ENCODE measurements around the gene HOXC9.
A peak's percentile ranks its signal among the peaks of the same experiment; 100 is the strongest.

HOXC9 gene

DNA sequence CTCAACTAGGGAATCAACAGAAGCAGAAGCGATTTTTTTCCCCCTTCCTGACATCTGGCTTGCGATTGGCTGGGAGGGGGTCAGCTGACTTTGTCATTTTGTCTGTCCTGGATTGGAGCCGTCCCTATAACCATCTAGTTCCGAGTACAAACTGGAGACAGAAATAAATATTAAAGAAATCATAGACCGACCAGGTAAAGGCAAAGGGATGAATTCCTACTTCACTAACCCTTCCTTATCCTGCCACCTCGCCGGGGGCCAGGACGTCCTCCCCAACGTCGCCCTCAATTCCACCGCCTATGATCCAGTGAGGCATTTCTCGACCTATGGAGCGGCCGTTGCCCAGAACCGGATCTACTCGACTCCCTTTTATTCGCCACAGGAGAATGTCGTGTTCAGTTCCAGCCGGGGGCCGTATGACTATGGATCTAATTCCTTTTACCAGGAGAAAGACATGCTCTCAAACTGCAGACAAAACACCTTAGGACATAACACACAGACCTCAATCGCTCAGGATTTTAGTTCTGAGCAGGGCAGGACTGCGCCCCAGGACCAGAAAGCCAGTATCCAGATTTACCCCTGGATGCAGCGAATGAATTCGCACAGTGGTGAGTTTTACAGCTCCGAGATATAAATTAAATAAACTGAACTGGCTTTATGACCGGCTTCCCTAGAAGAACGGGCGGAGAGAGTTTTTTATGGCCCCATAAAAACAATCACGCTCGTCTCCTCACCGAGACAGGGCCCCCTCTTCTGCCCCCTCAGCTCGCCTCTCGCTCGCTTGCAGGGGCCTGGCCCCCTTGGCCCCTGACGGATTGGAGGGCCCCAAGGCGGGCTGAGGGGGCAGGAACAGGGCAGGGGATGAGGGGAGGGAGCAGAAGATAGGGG lies 28.6 kb downstream of the HOXC9 start, which contains the start of gene HOXC6:
TSS of gene HOXC6 (plus strand) at position 127 of the 888 bp plus-strand sequence. CDS start at position 209, 82 bp downstream.
- DNase-seq, result peak in 1 of 2 experiments; percentile 41

- no peak for DNase-seq
These were observed 29.8 kb downstream of the HOXC9 start for GRCh38 chr12:54029529-54030441.

DNA sequence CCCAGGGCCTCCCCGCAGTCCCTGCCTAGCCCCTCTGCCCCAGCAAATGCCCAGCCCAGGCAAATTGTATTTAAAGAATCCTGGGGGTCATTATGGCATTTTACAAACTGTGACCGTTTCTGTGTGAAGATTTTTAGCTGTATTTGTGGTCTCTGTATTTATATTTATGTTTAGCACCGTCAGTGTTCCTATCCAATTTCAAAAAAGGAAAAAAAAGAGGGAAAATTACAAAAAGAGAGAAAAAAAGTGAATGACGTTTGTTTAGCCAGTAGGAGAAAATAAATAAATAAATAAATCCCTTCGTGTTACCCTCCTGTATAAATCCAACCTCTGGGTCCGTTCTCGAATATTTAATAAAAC lies 30.5 kb downstream of the HOXC9 start:
- DNase-seq, result no peak

GRCh38 chr12:54030889-54031471 lies 31.0 kb downstream of the HOXC9 start:
- no peak for DNase-seq

GRCh38 chr12:54031480-54031879 lies 31.5 kb downstream of the HOXC9 start:
- no peak for DNase-seq

- no peak for DNase-seq
These were observed 32.2 kb downstream of the HOXC9 start for GRCh38 chr12:54032086-54032619.

DNA sequence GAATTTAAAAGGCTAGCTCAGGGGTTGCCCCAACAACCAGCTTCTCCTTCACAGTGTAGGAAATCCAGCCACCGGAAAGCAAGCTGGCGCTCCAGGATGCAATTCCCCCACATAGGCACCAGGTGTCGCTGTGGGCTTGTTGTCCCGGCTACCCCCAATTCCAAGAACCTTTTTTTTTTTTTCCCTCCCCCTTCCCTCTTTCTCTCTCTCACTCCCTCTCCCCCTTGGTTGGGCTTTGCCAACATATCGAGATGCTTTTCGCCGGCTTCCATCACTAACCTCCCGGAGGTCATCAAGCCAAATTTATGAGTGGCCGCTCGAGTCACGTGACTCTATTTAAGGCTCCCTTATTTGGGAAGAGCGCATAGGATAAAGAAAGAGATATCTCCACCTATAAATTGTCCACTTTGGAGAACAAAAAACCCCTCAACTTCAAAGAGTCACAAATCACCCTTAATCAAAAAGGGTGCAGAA lies 32.7 kb downstream of the HOXC9 start, which contains the start of gene HOXC5:
TSS of gene HOXC5 (plus strand) at position 424 of the 474 bp plus-strand sequence. CDS start 73 bp downstream, outside the sequence.
- DNase-seq, result peak; percentile 51 to 63

GRCh38 chr12:54033106-54033979 lies 33.4 kb downstream of the HOXC9 start:
- DNase-seq, result peak in 1 of 2 experiments; percentile 22

DNA sequence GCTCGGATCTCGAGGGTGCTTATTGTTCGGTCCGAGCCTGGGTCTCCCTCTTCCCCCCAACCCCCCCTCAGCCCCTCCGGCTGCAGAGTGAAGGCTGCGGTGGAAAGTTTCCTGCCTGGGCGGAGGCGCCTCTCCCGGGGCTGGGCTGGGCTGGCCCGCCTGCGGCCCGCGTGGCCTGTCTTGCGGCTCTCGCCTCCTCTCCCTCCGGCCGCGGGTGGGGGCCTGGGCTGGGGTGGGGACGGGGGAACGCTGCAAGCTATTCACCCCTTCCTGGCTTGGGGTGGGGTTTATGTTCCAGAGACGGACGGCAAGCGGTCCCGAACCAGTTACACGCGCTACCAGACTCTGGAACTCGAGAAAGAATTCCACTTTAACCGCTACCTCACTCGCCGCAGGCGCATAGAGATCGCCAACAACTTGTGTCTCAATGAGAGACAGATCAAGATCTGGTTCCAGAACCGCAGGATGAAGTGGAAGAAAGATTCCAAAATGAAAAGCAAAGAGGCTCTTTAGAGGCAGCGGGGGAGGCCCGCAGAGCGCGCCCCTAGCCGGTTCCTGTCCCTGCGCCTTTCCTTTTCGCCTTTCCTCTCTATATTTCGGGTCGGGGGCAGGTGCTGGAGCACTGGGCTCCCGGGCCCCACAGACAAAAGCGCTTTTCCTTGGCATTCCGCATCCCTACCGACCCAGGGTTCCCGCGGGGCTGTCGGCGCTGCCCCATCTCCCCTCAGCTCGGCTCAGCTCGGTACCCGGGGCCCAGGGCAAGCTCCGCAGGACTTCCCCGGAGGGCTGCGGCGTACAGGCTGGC lies 34.2 kb downstream of the HOXC9 start:
- DNase-seq, result no peak

DNA sequence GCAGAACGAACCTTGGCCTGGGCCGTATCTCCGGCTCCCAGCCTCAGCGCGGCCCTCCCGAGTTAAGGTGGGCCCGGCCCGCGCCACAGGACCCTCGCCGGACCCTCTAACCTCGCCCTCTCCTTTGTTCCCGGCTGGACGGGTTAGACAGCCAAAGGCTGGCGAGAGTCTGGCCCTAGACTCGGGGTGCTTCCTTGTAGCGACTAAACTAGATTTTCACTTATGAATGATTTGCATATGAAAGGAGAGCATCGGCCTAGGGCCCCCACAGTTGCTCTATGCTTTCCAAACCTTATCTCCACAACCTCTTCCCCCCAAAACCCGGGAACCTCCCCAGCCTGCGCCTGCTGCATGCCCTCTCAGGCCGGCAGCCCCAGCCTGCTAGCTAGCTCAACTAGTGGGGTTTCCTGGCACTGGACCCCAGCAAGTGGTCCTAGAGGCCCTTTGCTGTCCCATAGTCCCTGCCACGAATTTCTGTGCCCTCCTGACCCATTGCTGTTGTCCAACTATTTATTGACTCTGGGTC lies 34.9 kb downstream of the HOXC9 start:
- DNase-seq, result no peak

- no peak for DNase-seq
These were observed 35.8 kb downstream of the HOXC9 start for GRCh38 chr12:54035568-54036264.

DNA sequence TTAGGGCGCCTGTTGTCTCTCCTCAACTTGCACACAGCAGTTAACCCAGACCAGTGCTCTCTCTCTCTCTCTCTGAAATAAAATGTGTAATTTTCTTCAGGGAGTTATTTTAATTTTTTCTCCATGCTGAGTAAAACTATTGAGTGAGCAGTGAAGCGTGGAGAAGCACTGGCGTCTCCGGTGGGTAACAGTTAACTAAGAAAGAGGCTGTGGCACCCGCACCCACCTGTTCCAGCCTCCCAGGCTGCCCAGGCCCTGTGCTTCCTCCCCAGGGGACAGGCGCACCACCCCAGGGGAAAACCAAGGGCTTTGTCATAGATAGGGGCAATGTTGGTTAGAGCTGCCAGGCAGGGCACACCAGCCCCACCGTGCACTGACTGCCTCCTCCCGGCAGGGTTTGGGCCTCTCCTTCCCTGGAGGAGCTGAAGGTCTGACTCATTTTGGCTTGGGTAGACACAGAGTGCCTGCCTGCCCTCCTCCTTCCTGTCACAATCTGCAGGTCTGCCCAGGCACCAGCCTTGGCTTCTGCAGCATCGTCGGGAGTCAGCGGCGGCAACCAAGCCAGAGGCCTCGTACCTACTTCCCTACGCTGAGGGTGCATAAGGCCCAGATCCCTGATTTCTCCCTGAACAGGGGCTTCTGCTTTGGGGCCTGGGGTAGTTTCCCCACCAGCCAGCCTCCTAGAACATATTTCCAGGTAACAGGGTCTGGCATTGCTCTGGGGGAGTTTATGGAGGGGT lies 36.8 kb downstream of the HOXC9 start:
- peak in 1 of 2 experiments; percentile 20 for DNase-seq

- DNase-seq, result no peak
These were observed 37.7 kb downstream of the HOXC9 start for GRCh38 chr12:54037360-54038283.

GRCh38 chr12:54038284-54038870 lies 38.4 kb downstream of the HOXC9 start:
- no peak for DNase-seq

GRCh38 chr12:54038871-54039414 lies 39.0 kb downstream of the HOXC9 start:
- peak in 1 of 2 experiments; percentile 58 for DNase-seq

DNA sequence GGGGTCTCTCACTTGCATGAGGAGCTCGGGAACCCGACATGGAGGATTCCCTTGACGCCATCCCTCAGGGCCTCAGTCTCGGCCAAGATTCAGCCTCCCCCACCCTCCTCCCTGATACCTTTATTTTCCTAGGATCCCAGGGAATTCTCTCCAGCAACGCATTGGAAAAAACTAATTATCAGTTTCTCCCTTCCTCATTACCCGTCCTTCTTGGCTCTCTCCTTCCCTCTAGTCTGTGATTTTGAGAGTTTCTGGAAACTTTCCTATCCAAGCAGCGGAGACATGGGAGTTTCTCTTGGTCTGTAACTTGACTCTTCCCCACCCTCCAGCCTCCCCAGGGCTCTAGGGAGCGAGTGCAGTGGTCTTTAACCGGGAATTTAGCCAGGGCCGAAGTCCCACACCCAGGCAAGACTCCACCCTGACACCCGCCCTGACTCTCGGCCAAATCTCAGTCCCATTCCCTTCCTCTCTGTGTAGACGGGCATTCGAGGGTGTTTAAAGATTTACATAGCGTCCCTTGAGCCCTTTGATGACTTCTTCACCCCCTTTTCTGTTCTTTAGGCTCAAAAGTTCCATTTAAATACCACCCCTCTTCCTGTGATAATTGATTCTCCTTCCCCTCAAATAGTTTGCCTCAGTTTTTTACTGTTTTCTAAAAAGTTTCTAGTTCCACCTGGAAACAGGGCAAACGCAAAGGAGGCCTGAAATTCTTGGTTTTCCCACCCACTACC lies 39.6 kb downstream of the HOXC9 start:
- no peak for DNase-seq

All from SHP77 (cell line).